ELR (cell line): ENCODE results near the gene CYLD.
A peak's percentile ranks its signal among the peaks of the same experiment; 100 is the strongest.

ENCODE experiments used
- DNase-seq: peaks from one replicate; pipeline ENCODE4 v3.0.0-alpha.2; 2015; ENCODE audit warnings: low read depth

The CYLD gene

DNA sequence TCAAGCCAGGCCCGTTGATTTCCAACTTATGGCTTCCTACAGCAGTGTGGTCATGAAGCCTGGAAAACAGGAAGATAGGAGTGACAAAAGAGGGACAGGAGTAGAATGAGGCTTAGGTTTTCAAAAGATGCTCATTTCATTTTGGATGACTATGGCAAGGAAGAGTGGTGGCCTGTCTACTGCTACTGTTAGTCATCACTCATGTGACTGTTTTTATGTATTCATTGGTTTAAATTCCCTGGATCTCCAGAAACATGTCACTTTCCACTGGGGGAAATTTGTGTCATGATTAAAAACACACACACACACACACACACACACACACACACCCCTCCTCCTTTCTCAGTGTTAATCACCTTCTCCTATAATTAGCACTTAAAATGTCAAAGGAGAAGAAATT, 1.1 kb upstream of the CYLD start:
- DNase-seq = peak; percentile 48

DNA sequence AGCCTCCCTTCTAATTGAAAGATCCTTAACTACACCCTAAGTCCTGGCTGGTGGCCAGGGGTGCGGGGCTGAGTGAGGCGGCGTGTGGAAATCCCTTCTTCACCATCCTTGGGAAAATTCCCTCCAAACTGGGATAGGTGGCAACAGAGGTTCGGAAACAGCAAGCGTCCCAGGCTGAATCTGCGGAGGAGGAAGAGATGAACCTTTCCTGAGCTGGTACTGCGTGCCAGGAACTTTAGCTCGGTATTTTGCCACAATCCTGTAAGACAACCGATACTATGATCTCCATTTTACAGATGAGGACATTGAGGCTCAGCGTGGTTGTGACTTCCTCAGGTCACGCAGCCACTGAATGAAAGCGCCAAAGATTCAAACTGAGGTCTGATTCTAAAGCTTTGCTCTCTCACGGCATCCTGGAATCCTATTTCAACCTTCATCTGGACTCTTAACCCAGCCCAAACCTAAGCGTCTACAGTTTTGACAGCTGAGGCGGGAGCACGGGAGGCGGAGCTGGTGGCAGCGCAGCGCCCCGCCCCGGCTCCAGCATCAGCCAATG, 583 bp upstream of the CYLD start:
- peak; percentile 29 for DNase-seq

DNA sequence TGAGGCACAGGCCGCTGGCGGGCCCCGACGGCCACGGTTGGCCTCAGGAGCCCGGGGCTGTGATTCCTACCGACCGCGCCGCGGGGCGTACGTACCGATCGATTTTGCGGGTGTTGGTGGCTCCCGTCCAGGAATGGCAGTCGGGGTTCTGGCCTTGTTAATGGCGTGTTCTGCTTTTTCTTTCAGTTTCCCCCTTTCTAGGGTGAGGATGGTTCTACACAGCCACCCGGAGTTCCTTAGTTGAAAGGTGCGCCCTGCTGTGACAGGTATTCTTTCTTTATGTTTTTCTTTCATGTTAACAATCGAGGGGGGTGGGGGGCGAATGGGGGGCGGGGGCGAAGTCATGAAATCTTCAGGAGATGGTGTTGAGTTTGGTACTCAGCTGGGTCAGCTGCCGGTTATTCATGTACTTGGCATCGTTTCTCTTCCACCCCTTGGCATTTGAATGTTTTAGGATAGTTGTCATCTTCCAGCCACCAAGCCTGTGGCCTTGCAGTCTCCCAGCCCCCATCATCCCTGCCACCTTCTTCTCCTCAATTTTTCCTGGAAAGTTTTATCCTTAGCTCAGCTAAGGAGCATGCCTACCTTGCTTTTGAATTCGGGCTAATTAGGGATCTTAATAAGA, 802 bp downstream of the CYLD start:
- peak; percentile 69 for DNase-seq

DNA sequence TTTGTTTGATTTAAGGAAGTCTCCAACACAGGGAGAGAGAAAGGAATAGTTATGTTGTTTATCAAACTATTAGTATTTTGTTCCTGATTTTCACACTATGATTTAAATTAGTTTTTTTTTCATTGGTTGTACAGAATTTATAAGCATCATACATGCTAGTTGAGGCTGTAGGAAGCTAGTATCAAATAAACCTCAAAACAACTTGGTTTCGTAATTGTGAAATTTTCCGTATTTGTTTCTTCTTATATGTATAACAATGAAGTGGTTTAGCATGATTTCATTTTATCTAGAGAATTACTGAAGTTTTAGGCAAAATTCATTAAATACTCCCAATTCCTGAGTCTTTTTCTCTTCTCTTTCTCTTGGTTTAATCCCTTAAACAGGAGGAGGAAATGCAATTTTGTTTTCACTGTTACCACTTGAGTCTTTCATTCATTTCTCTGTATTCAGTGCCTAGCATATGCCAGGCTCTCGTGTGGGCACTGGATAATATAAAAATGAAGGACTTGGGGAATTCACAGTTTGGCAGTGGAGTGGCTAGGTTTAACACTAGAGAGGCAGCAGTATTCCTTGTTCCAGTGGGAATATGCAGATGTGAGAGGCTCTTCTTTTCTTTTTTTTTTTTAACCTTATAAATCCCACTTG, 1.8 kb downstream of the CYLD start:
- no peak for DNase-seq

DNA sequence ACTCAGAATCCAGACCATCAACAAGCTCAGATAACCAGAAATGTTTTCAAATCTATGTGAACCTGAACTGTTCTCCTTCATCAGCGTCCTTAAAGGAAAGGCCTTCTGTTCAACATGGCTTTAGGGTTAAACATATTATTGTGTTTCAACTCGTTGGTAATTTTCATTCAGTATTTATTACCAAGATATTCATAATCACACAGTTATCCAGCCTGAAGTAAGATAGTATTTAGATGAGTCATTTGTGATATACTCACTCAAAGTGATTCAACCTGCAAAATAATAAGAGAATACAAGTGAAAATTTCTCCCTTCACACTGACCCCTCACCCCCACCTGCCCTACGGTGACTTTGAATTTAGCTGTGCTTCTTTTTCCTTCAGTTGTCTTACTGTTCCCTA, 3.0 kb downstream of the CYLD start:
- DNase-seq = peak; percentile 82

DNA sequence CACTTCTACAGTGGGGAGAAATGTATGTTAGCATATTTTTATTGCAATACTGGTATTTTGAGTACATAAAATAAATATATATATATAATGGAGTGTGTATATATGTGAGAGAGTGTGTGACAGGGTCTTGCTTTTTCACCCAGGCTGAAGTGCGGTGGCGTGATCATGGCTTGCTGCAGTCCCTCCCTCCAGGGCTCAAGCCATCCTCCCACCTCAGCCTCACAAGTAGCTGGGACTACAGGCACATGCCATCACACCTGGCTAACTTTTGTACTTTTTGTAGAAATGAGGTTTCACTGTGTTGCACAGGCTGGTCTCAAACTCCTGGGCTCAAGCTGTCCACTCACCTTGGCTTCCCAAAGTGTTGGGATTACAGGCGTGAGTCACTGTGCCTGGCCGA, 4.1 kb downstream of the CYLD start:
- DNase-seq = no peak

DNA sequence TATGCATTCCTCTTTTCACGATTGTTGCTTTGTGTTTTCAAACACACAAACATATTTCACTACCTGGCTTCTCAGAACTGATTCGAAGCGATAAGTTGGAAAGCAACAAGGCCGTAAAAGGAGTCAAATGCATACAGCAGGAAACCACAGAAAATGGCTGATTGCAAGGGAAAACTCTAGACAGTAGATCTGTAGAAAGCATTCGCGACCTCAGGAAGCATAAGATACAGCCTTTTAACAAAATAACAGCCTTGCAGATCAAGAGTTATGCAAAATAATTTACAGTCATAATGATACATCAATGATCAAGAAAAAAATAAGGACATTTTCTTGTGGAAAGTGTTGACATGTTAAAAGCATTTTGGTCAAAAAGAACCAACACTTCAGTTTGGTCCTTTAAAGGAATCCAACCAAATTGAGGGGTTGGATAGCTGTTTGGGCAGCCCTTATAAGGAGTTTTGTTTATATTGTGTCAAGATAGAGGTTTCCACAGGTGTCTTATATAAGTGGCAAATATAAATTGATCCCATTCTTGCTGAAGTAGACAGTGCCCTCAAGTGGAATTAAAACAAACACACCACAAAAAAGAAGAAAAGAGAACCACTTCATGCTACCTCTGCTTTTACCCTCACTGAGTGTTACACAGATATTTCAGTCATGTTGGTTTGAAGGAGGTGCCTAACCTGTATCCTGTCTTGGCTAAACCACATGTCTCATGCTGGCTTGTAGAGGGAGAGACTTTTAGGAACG, 5.5 kb downstream of the CYLD start:
- DNase-seq = peak; percentile 42

DNA sequence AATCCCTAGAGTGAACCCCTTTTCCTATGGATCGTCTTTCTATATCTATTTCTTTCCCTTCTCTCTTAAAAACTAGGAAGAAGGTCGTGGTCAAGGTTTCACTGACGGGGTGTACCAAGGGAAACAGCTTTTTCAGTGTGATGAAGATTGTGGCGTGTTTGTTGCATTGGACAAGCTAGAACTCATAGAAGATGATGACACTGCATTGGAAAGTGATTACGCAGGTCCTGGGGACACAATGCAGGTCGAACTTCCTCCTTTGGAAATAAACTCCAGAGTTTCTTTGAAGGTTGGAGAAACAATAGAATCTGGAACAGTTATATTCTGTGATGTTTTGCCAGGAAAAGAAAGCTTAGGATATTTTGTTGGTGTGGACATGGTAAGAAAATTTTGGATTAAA, 9.6 kb downstream of the CYLD start:
- no peak for DNase-seq

DNA sequence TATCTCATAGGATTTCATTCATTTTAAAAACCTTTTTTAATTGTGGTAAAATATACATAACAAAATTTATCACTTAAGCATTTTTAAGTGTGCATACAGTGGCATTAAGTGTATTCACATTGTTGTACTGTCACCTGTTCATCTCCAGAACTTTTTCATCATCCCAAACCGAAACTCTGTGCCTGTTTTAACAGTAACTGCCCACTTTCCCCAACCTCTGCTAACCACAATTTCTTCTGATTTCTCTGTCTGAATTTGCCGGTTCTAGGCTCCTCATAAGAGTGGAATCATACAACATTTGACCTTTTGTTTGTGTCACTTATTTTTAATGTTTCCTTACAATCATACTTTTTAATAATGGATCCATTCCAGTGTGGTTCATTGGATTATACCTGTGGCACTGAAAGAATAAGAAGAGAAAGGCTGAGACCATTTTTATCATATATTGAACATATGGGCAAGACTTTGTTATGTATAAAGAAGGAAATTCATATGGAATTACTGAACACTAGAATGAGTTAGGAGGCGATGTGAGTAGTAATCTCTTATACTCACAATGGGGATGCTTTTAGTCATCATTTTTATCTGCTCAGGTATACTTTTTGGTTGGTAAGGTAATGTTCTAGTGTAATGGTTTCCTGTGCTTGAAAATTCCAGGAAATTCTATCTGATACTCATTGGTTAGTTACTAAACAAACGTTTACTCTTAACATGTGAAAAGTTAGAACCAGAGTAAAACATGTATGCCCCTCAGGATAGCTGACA, 10.8 kb downstream of the CYLD start:
- DNase-seq = no peak

DNA sequence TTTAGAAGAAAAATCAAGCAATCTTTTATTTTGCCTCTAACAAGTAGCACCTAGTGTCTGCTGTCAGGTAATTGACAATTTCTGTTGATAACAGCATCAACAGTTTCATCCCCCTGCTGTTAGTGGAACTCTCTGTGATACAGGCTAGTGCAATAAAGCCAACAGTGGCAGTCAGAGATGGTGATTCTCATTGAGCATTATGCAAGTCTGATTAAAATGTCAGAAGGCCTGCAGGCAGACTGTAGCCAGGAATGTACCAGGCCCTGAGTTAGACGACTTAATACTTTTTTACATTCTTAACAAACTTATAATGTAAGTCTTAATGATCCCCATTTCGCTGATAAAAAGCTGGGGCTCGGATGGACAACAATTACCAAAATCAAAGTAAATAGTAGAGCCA, 14.6 kb downstream of the CYLD start:
- no peak for DNase-seq

DNA sequence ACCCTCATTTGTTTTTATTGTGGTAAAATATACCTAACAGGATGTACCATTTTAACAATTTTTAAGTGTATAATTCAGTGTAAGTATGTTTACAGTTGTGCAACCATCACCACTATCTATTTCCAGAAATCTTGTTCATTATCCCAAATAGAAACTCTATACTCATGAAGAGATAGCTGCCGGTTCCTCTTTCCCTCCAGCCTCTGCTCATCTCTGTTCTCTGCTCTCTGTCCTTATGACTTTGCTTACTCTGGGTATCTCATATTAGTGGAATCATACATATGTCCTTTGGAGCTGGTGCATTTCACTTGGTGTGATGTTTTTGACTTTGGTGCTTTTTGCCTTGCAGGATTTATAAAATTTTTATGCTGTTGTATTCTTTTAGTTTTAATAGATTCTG, 19.4 kb downstream of the CYLD start:
- DNase-seq = no peak

DNA sequence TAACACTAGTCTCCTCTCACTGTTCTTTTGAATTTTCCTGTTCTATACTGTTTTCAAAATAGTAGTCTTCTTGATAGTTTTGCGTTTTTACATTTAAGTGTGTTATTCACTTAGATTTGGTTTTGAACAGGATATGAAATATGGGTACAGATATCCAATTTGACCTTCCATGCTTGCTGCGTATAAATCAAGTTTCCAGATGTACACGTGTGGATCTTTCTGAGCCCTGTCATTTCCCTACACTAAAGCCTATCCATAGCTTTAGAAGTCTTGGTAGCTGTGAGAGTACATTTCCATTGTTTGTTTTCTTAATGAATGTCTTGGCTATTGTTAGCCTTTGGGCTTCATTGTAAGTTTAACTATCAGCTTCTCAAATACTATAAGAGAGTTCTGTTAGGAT, 20.4 kb downstream of the CYLD start:
- DNase-seq = no peak

DNA sequence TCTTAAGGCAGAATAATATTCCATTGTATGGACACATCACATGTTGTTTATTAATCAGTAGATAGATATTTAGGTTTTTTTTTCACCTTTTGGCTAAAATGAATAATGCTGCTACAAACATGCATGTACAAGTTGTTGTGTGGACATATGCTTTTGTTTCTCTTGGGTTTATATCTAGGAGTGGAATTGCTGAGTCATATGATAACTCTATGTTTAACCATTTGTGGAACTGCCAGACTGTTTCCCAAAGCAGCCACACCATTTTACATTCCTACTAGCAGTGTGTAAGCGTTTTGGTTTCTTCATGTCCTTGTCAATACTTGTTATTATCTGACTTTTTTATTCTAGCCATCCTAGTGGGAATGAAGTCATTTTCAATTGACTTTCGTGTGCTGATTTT, 21.3 kb downstream of the CYLD start:
- no peak for DNase-seq

DNA sequence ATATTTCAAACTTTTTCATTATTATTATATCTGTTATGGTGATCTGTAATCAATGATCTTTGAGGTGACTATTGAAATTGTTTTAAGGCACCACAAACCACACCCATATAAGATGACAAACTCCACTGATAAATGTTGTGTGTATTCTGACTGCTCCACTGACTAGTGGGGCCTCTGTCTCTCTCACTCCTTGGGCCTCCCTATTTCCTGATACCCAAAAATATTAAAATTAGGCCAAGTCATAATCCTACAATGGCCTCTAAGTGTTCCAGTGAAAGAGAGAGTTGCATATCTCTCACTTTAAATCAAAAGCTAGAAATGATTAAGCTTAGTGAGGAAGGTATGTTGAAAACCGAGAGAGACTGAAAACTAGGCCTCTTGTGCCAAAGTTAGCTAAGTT, 23.4 kb downstream of the CYLD start:
- no peak for DNase-seq

DNA sequence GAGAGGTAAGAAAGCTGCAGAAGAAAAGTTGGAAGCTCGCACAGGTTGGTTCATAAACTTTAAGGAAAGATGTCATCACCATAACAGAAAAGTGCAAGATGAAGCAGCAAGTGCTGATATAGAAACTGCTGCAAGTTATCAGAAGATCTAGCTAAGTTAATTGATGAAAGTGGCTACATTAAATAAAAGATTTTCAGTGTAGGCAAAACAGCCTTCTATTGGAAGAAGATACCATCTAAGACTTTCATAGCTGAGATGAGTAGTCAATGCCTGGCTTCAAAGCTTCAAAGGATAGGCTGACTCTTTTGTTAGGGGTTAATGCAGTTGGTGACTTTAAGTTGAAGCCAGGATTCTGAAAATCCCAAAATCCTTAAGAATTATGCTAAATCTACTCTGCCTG, 24.0 kb downstream of the CYLD start:
- DNase-seq = no peak

DNA sequence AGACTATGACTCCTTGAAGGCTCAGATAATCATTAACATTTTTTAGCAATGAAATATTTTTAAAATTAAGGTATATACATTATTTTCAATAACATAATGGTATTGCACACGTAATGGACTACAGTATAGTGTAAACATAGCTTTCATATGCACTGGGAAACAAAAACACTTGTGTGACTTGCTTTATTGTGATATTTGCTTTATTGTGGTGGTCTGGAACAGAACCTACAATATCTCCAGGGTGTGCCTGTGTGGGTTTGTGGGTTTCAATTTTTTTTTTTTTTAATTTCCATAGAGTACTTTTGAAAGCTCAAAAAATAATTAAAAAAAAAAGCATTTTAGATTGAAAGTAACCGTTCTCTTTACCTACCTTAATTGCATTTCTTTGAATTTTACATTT, 25.3 kb downstream of the CYLD start:
- DNase-seq = no peak

DNA sequence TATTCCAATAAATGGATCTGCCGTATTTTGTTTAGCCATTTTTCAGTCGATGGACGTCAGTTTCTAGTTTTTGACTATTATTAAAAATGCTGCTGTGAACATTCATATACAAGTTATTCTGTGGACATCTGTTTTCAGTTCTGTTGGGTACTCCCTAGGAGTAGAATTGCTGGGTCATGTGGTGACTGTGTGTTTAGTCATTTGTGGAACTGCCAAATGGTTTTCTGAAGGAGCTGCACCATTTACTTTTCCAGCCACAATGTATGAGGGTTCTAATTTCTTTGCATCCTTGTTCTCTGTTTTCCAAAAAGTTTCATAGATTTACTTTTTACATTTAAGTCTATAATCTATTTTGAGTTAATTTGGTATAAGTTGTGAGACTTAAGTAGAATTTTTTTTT, 29.5 kb downstream of the CYLD start:
- DNase-seq = peak; percentile 85

DNA sequence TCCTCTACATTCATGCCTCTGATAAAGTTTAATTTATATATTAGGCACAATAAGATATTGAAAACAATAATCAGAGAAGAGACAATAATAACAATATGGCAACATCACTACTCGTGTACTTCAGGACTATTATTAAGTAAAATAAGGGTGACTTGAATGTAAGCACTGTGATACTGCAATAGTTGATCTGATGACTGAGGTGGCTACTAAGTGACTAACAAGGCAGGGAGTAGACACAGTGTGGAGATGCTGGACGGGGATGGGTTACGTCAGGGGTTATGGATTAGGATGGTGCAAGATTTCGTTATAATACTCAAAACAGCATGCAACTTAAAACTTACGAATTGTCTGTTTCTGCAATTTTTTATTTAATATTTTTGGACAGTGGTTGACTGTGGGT, 32.5 kb downstream of the CYLD start:
- no peak for DNase-seq

DNA sequence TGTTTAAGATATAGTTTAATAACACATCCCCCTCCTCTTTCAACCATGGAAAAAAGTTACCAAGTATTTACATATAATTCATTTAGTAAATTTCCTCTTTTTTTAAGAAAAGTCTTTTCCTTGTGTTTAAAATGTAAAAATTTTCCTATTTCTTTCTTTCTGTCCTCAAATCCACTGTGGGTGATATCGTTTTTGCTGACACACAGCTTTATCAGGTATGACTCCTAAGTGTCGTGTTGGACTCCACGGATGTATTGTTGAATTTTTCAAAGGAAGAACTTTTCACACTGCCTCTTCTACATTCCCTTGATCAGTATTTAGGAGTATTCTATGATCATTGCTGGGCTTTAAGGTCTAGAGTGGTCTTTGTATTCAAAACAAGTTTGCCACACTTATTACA, 33.1 kb downstream of the CYLD start:
- no peak for DNase-seq

DNA sequence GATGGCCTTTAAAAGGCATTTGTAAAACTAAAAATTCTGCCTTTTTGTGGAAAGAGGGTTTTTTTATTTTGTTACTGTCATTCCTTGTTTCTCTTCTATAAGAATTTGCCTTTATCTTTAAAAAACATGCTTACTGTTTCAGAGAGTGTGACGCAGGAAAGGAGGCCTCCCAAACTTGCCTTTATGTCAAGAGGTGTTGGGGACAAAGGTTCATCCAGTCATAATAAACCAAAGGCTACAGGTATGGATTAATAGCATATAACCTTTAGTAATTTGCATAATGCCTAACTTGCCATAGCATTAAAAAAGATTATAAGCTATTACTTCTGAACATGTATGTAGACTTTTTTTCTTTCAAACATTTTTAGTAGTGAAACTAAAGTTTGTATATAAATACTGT, 34.2 kb downstream of the CYLD start:
- DNase-seq = no peak

DNA sequence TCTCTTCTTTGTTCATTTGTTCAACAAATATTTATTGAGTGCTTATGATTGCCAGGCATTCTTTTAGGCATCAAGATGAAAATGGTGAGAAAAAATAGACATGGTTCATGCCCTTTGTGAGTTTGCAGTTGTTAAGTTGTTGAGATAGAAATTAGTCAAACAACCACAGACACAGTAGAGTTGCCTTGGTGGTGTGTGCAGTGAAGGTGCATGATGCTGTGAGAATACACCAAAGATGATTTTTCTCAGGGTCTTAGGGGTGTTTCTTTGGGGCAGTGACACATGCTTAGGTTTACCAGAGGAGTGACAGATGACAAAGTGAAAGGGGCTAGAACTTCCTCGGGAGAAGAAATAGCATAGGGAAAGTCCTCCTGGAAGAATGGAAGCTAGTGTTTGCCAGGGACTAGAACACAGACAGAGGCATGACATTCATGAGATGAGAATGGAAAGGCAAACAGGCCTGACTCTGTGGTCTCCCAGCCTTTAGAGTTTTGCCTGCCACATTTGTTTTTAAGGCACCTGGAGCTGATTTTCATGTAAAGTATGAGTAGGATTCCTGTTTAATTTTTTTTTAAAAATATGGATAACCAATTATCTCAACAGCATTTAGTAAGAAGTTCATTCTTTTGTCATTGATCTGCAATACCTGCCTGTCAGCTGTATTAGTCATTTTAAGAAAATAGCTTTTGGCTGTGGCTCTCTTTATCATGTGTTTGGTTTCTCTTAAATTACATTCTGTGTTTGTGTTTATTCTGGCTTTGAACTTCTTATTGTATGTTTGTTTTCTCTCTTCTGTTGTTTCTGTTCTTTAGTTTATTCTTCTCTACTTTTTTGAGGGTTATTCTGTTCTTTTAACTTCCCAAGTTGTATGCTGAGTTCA, 36.6 kb downstream of the CYLD start:
- no peak for DNase-seq

DNA sequence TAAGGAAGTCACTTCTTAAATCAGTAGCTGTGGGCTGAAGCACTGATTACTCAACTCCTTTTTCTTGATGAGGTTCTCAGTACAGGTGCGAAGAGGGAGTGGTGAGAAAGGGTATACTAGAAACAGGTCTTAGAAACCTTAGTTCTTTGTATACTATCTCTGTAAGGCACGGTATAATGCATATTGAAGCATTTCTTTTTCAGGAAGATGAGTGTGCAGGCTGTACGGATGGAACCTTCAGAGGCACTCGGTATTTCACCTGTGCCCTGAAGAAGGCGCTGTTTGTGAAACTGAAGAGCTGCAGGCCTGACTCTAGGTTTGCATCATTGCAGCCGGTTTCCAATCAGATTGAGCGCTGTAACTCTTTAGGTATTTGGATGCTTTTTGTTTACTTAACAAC, 39.2 kb downstream of the CYLD start:
- DNase-seq = peak; percentile 32
